SK-N-SH (cell line): ENCODE results near the gene CEP70. TPM values are rescaled to one million over a fixed set of nuclear protein-coding genes. Genes with fewer than 3 reads are reported as not detected.

ENCODE experiments used
- CTCF ChIA-PET: fragments of 300-600, 350-600 bp; formaldehyde crosslinking; extraction: SDS; loops from one replicate; lab custom pipeline; 2021; lab: Yijun Ruan, JAX
- POLR2A ChIA-PET: fragments of 350-600 bp; sonication (Branson Sonifier 250); formaldehyde crosslinking; extraction: SDS; loops from one replicate; lab custom pipeline; 2020; ENCODE audit warnings: antibody characterized with exemption, inconsistent platforms; lab: Yijun Ruan, JAX
- DNase-seq: peaks from one replicate; pipeline ENCODE4 v3.0.0; 2012
- H2AFZ ChIP-seq: fragments of 200-600 bp; sonication (generic); 2 replicates; pipeline ENCODE4 v1.8.1; 2016; ENCODE audit warnings: antibody characterized with exemption, mild to moderate bottlenecking, low read depth
- H3F3A ChIP-seq: fragments of 200-600 bp; sonication (generic); replicated peaks from 2 replicates; pipeline ENCODE3; 2016; ENCODE audit warnings: antibody characterized with exemption, mild to moderate bottlenecking; ENCODE audit not compliant: insufficient read depth
- H3K27ac ChIP-seq, 2 experiments: fragments of 200-500 bp in 1 of 2; fragments of 200-600 bp in 1 of 2; sonication (Bioruptor generic) in 1 of 2; sonication (generic), shearing (Covaris generic) in 1 of 2; 2 replicates each; pipeline versions ENCODE4 v1.5.1 to v1.6.1; 2014 to 2016; ENCODE audit warnings: low read depth in 2 of 2, inconsistent platforms in 1 of 2, low read length in 1 of 2, mild to moderate bottlenecking in 1 of 2, mixed read lengths in 1 of 2
- H3K27me3 ChIP-seq: fragments of 200-600 bp; sonication (generic), shearing (Covaris generic); 2 replicates; pipeline ENCODE4 v1.6.1; 2016; ENCODE audit warnings: mixed run types; ENCODE audit not compliant: insufficient read depth
- H3K36me3 ChIP-seq, 2 experiments: fragments of 200-500 bp in 1 of 2; fragments of 200-600 bp in 1 of 2; sonication (Bioruptor generic) in 1 of 2; sonication (generic) in 1 of 2; replicated peaks in 1 of 2; 2 replicates each; pipeline versions ENCODE3 to v1.5.1; 2014 to 2016; ENCODE audit warnings: low read length in 1 of 2, mild to moderate bottlenecking in 1 of 2; ENCODE audit not compliant: insufficient read depth in 2 of 2, control insufficient read depth in 1 of 2
- H3K4me1 ChIP-seq, 2 experiments: fragments of 200-500 bp in 1 of 2; fragments of 200-600 bp in 1 of 2; sonication (Bioruptor generic) in 1 of 2; sonication (generic), shearing (Covaris generic) in 1 of 2; 2 replicates each; pipeline versions ENCODE4 v1.5.1 to v1.6.1; 2014 to 2016; ENCODE audit warnings: low read depth in 1 of 2, low read length in 1 of 2, mixed run types in 1 of 2; ENCODE audit not compliant: insufficient read depth in 2 of 2, control insufficient read depth in 1 of 2
- H3K4me2 ChIP-seq: fragments of 200-600 bp; sonication (generic), shearing (Covaris generic); 2 replicates; pipeline ENCODE4 v1.6.1; 2017; ENCODE audit warnings: mixed run types
- H3K4me3 ChIP-seq, 2 experiments: fragments of 200-500 bp in 1 of 2; fragments of 200-600 bp in 1 of 2; sonication (Bioruptor generic) in 1 of 2; sonication (generic), shearing (Covaris generic) in 1 of 2; 2 replicates each; pipeline versions ENCODE4 v1.5.1 to v1.8.1; 2014 to 2016; ENCODE audit warnings: low read depth in 2 of 2, inconsistent platforms in 1 of 2, low read length in 1 of 2, mild to moderate bottlenecking in 1 of 2, mixed read lengths in 1 of 2, moderate library complexity in 1 of 2
- H3K79me2 ChIP-seq: fragments of 200-600 bp; sonication (generic); 2 replicates; pipeline ENCODE4 v1.8.1; 2017; ENCODE audit warnings: mild to moderate bottlenecking; ENCODE audit not compliant: insufficient read depth
- H3K9ac ChIP-seq: fragments of 200-600 bp; sonication (generic); 2 replicates; pipeline ENCODE4 v1.6.1; 2017; ENCODE audit warnings: mixed run types
- H3K9me2 ChIP-seq: fragments of 200-600 bp; sonication (generic); 2 replicates; pipeline ENCODE4 v1.6.1; 2017; ENCODE audit warnings: mixed run types
- H3K9me3 ChIP-seq: fragments of 200-600 bp; sonication (generic); 2 replicates; pipeline ENCODE4 v1.6.1; 2017; ENCODE audit warnings: mixed run types, mild to moderate bottlenecking, moderate library complexity
- H4K20me1 ChIP-seq: fragments of 200-600 bp; sonication (generic); 2 replicates; pipeline ENCODE4 v1.6.1; 2017; ENCODE audit warnings: mild to moderate bottlenecking, mixed run types; ENCODE audit not compliant: insufficient read depth
- CHD2 ChIP-seq: fragments of 150-350 bp; IDR thresholded peaks from 2 replicates; pipeline ENCODE4 v1.6.1; 2018; ENCODE audit warnings: low read length; ENCODE audit not compliant: partially characterized antibody
- ELF1 ChIP-seq: IDR thresholded peaks from 2 replicates; pipeline ENCODE4 v1.4.0; 2012
- EP300 ChIP-seq, 2 experiments: IDR thresholded peaks; 2 replicates each; pipeline versions ENCODE4 v1.4.0 to v1.6.1; 2012; ENCODE audit warnings: borderline replicate concordance in 1 of 2, low read depth in 1 of 2, low read length in 1 of 2
- EZH2phosphoT487 ChIP-seq: fragments of 200-600 bp; sonication (generic); IDR thresholded peaks from 2 replicates; pipeline ENCODE4 v1.6.1; 2017; ENCODE audit warnings: low read depth, mixed run types, mild to moderate bottlenecking, antibody characterized with exemption, moderate library complexity, borderline replicate concordance
- FOSL2 ChIP-seq: IDR thresholded peaks from 2 replicates; pipeline ENCODE4 v1.4.0; 2012; ENCODE audit warnings: low read depth, mild to moderate bottlenecking, moderate library complexity, borderline replicate concordance
- FOXJ3 ChIP-seq: sonication (generic); formaldehyde crosslinking; IDR thresholded peaks from 2 replicates; pipeline ENCODE4 v1.5.1; 2020; ENCODE audit warnings: mild to moderate bottlenecking, missing genetic modification reagents
- FOXM1 ChIP-seq: IDR thresholded peaks from 2 replicates; pipeline ENCODE4 v1.4.0; 2012; ENCODE audit warnings: low read depth, mild to moderate bottlenecking
- GABPA ChIP-seq: IDR thresholded peaks from 2 replicates; pipeline ENCODE4 v1.4.0; 2012; ENCODE audit warnings: low read depth, mild to moderate bottlenecking
- GATA2 ChIP-seq: sonication (generic); formaldehyde crosslinking; IDR thresholded peaks from 2 replicates; pipeline ENCODE4 v1.5.0; 2020; ENCODE audit warnings: mild to moderate bottlenecking, missing genetic modification reagents
- IRF3 ChIP-seq: fragments of 150-350 bp; IDR thresholded peaks from 2 replicates; pipeline ENCODE4 v1.6.1; 2016; ENCODE audit warnings: mild to moderate bottlenecking, low read depth, low read length
- JUND ChIP-seq: IDR thresholded peaks from 2 replicates; pipeline ENCODE4 v1.4.0; 2012
- MAX ChIP-seq: IDR thresholded peaks from 2 replicates; pipeline ENCODE4 v1.4.0; 2012; ENCODE audit warnings: low read depth
- MXI1 ChIP-seq: IDR thresholded peaks from 2 replicates; pipeline ENCODE4 v1.6.1; 2012; ENCODE audit warnings: mild to moderate bottlenecking, low read depth, low read length, improper control_type of control experiment
- NRF1 ChIP-seq: IDR thresholded peaks from 2 replicates; pipeline ENCODE4 v1.6.1; 2012; ENCODE audit warnings: low read depth, mild to moderate bottlenecking, low read length
- PBX3 ChIP-seq: IDR thresholded peaks from 2 replicates; pipeline ENCODE4; 2012
- POLR2AphosphoS5 ChIP-seq: IDR thresholded peaks from 2 replicates; pipeline ENCODE4 v1.6.1; 2012; ENCODE audit warnings: low read depth, low read length
- REST ChIP-seq: IDR thresholded peaks from 2 replicates; pipeline ENCODE4 v1.6.1; 2012; ENCODE audit warnings: mild to moderate bottlenecking, low read depth, low read length, moderate library complexity
- RFX5 ChIP-seq: IDR thresholded peaks from 2 replicates; pipeline ENCODE4 v1.6.1; 2012; ENCODE audit warnings: mild to moderate bottlenecking, improper control_type of control experiment, low read length
- RXRA ChIP-seq: IDR thresholded peaks from 2 replicates; pipeline ENCODE4 v1.4.0; 2012; ENCODE audit warnings: low read depth, mild to moderate bottlenecking, borderline replicate concordance
- SMC3 ChIP-seq: IDR thresholded peaks from 2 replicates; pipeline ENCODE4 v1.6.1; 2012; ENCODE audit warnings: low read depth, low read length, improper control_type of control experiment
- TAF1 ChIP-seq: IDR thresholded peaks from 2 replicates; pipeline ENCODE4 v1.6.1; 2012; ENCODE audit warnings: low read depth, mild to moderate bottlenecking, low read length, moderate library complexity, borderline replicate concordance
- TCF12 ChIP-seq: IDR thresholded peaks from 2 replicates; pipeline ENCODE4 v1.4.0; 2012
- USF1 ChIP-seq: IDR thresholded peaks from 2 replicates; pipeline ENCODE4 v1.4.0; 2012; ENCODE audit warnings: low read depth, borderline replicate concordance
- YY1 ChIP-seq: IDR thresholded peaks from 2 replicates; pipeline ENCODE4 v1.4.0; 2012; ENCODE audit warnings: low read depth, mild to moderate bottlenecking
- ZBTB33 ChIP-seq: IDR thresholded peaks from 2 replicates; pipeline ENCODE4 v1.4.0; 2012; ENCODE audit warnings: low read depth, borderline replicate concordance
- WGBS: methylation state at CpG from one replicate; pipeline ENCODE4 v1.1.6; 2017; ENCODE audit warnings: low lambda C conversion rate; 5-methylcytosine and 5-hydroxymethylcytosine counted together
- polyA plus RNA-seq, 3 experiments: library from polyadenylated mRNA; depleted of rRNA; stranded (reverse); fragments of >200 nt; gene quantifications; 2 replicates each; pipeline ENCODE4 v1.2.3, GENCODE V29; 2012

Gene CEP70
- polyA plus RNA-seq, 1 of the 3 experiments (the other 2 are of a cell fraction) = 3.7 TPM

- POLR2A ChIA-PET = no interaction called here
- peak overlapping the region in 1 of 2 experiments; percentile 49; a peak in 2 of 4 replicates for H3K27ac ChIP-seq
- H3K79me2 ChIP-seq = no peaks in the 10 kb centered on the region
- TF ChIP-seq IRF3 = no peak
- no peak for TF ChIP-seq SMC3
- TF ChIP-seq ELF1 = no peak
- TF ChIP-seq FOXM1 = no peak
- no peak for TF ChIP-seq YY1
- peak; percentile 73 for TF ChIP-seq PBX3
- TF ChIP-seq MAX = peak; percentile 29; the same call in 1 of the 2 replicates
- no peak for TF ChIP-seq EZH2phosphoT487
- TF ChIP-seq CHD2 = no peak
- no peak for TF ChIP-seq GATA2 (CRISPR knock-in tag)
- TF ChIP-seq REST = no peak
- no peak for TF ChIP-seq RXRA
- TF ChIP-seq TCF12 = peak; percentile 54
- no peak for TF ChIP-seq MXI1
- TF ChIP-seq EP300 (IDR thresholded peaks at IDR 0.05; ENCODE audit: borderline replicate concordance in 1 of 2, low read depth in 1 of 2, low read length in 1 of 2) = peak in 1 of 2 experiments; percentile 42; a peak in 1 of 4 replicates
- TF ChIP-seq FOXJ3 (CRISPR knock-in tag) = no peak
- TF ChIP-seq RFX5 = no peak
- TF ChIP-seq TAF1 = no peak
- TF ChIP-seq GABPA = no peak
- TF ChIP-seq JUND = no peak; the same call in 1 of the 2 replicates
- no peak for TF ChIP-seq POLR2AphosphoS5
- TF ChIP-seq USF1 = no peak
- no peak for TF ChIP-seq FOSL2
- no peak for TF ChIP-seq NRF1
- no peak for TF ChIP-seq ZBTB33
These were observed 100.1 kb downstream of the CEP70 start for GRCh38 chr3:138493804-138494606.

More at GRCh38 chr3:138493804-138494606, 100.1 kb downstream of the CEP70 start:
- Histone ChIP-seq H3F3A (peaks cover 17% of the 10 kb centered on the region), H3K4me2 (peak overlapping the region; percentile 25; the same call in 1 of the 2 replicates), H3K9ac (no peak overlapping the region), H3K36me3 (peaks cover 2 to 3% of the 10 kb centered on the region in 2 experiments), H4K20me1 (no peaks in the 10 kb centered on the region), H3K9me3 (0 out of 2 replicates have a peak, but pooled peaks cover 3% of the 10 kb centered on the region), H3K9me2 (0 out of 2 replicates have a peak, but pooled peaks cover 3% of the 10 kb centered on the region), H3K27me3 (no peaks in the 10 kb centered on the region), H3K4me3 (no peak overlapping the region), H2AFZ (peak overlapping the region; percentile 1; the same call in 1 of the 2 replicates), H3K4me1 (peaks cover 0 to 13% of the 10 kb centered on the region in 2 experiments; a peak in 2 of 4 replicates)
- DNase-seq = no peak
- 52% methylated on average over 3 of the region's 3 CpGs for WGBS
- CTCF ChIA-PET = no interaction called here
